IMR-90 (cell line): ENCODE measurements around the gene MBNL3.

ENCODE experiments used
- CEBPB ChIP-seq: IDR thresholded peaks from 2 replicates; pipeline ENCODE4 v1.6.1; 2012; ENCODE audit warnings: low read depth, low read length, improper control_type of control experiment
- FOS ChIP-seq: fragments of 150-350 bp; IDR thresholded peaks from 2 replicates; pipeline ENCODE4 v1.6.1; 2016; ENCODE audit warnings: low read depth, low read length
- MAFK ChIP-seq: IDR thresholded peaks from 2 replicates; pipeline ENCODE4 v1.6.1; 2012; ENCODE audit warnings: low read depth, low read length, improper control_type of control experiment
- MAZ ChIP-seq: IDR thresholded peaks from 2 replicates; pipeline ENCODE4 v1.6.1; 2012; ENCODE audit warnings: low read depth, mild to moderate bottlenecking, low read length, improper control_type of control experiment, moderate library complexity, borderline replicate concordance
- MXI1 ChIP-seq: IDR thresholded peaks from 2 replicates; pipeline ENCODE4 v1.6.1; 2012; ENCODE audit warnings: low read depth, mild to moderate bottlenecking, low read length, moderate library complexity, borderline replicate concordance
- NFE2L2 ChIP-seq: fragments of 150-350 bp; IDR thresholded peaks from 2 replicates; pipeline ENCODE4 v1.6.1; 2016; ENCODE audit warnings: low read depth, mild to moderate bottlenecking, low read length
- POLR2A ChIP-seq: IDR thresholded peaks from 2 replicates; pipeline ENCODE4 v1.6.1; 2012; ENCODE audit warnings: mild to moderate bottlenecking, low read depth, low read length
- RAD21 ChIP-seq: IDR thresholded peaks from 2 replicates; pipeline ENCODE4 v1.6.1; 2012; ENCODE audit warnings: low read length, improper control_type of control experiment
- RFX5 ChIP-seq: IDR thresholded peaks from 2 replicates; pipeline ENCODE4 v1.8.0; 2012; ENCODE audit warnings: low read depth, mild to moderate bottlenecking, low read length, moderate library complexity
- SMC3 ChIP-seq: fragments of 150-350 bp; IDR thresholded peaks from 2 replicates; pipeline ENCODE4 v1.6.1; 2016; ENCODE audit warnings: low read depth, mild to moderate bottlenecking, antibody characterized with exemption, low read length, moderate library complexity
- TF ChIP-seq, protein P1 (sequence below): conservative IDR thresholded peaks from 2 replicates; pipeline ENCODE4 v1.5.1; 2012; ENCODE audit warnings: mild to moderate bottlenecking, low read depth, low read length, improper control_type of control experiment
- TF ChIP-seq, protein P2 (sequence below): fragments of 150-350 bp; IDR thresholded peaks from 2 replicates; pipeline ENCODE4 v1.6.1; 2016; ENCODE audit warnings: low read depth, mild to moderate bottlenecking, low read length, moderate library complexity, borderline replicate concordance
- TF ChIP-seq, protein P3 (sequence below): fragments of 150-350 bp; IDR thresholded peaks from 2 replicates; pipeline ENCODE4 v1.6.1; 2017; ENCODE audit warnings: mild to moderate bottlenecking, antibody characterized with exemption, low read length, low read depth

DNA sequence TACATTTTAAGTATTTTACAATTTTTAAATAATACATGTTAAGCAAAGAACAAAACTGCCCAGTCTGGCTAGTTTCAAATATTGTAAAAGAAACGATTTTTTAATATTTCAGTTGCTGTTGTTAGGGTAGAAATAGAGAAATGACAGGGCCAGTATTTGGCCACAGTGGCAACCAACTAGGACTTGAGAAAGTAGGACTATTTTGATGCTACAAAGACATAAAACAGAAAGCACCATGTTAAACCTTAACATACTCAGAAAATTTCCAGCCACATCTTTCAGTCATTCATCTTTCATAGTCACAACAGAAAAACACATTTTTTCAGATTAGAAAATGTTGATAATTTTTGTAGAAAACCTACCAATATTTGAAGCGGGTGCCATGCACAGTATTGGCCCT is 104.5 kb downstream of the MBNL3 start:
- TF ChIP-seq NFE2L2 (no peak), POLR2A (no peak), MAZ (no peak), SMC3 (no peak), CEBPB (no peak), RFX5 (no peak), MXI1 (no peak), RAD21 (no peak), FOS (no peak), MAFK (no peak)
- TF ChIP-seq, protein P1, sequence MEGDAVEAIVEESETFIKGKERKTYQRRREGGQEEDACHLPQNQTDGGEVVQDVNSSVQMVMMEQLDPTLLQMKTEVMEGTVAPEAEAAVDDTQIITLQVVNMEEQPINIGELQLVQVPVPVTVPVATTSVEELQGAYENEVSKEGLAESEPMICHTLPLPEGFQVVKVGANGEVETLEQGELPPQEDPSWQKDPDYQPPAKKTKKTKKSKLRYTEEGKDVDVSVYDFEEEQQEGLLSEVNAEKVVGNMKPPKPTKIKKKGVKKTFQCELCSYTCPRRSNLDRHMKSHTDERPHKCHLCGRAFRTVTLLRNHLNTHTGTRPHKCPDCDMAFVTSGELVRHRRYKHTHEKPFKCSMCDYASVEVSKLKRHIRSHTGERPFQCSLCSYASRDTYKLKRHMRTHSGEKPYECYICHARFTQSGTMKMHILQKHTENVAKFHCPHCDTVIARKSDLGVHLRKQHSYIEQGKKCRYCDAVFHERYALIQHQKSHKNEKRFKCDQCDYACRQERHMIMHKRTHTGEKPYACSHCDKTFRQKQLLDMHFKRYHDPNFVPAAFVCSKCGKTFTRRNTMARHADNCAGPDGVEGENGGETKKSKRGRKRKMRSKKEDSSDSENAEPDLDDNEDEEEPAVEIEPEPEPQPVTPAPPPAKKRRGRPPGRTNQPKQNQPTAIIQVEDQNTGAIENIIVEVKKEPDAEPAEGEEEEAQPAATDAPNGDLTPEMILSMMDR = no peak
- TF ChIP-seq, protein P2, sequence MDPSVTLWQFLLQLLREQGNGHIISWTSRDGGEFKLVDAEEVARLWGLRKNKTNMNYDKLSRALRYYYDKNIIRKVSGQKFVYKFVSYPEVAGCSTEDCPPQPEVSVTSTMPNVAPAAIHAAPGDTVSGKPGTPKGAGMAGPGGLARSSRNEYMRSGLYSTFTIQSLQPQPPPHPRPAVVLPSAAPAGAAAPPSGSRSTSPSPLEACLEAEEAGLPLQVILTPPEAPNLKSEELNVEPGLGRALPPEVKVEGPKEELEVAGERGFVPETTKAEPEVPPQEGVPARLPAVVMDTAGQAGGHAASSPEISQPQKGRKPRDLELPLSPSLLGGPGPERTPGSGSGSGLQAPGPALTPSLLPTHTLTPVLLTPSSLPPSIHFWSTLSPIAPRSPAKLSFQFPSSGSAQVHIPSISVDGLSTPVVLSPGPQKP = no peak
- TF ChIP-seq, protein P3, sequence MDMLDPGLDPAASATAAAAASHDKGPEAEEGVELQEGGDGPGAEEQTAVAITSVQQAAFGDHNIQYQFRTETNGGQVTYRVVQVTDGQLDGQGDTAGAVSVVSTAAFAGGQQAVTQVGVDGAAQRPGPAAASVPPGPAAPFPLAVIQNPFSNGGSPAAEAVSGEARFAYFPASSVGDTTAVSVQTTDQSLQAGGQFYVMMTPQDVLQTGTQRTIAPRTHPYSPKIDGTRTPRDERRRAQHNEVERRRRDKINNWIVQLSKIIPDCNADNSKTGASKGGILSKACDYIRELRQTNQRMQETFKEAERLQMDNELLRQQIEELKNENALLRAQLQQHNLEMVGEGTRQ = no peak
